Omental fat pad (tissue), 4 donors: ENCODE measurements around the gene ACOX2. TPM values are rescaled to one million over a fixed set of nuclear protein-coding genes. Genes with fewer than 3 reads are reported as not detected.

Experiments
- ATAC-seq: fragments of 150-250 bp; one replicate; pipeline ENCODE4 v1.9.1; 2016; ENCODE audit warnings: mild to moderate bottlenecking, moderate library complexity; ENCODE audit not compliant: low FRiP score
- DNase-seq: peaks from one replicate; pipeline ENCODE4 v3.0.0-alpha.2; 2019; ENCODE audit warnings: low spot score
- total RNA-seq, 4 donors: library from RNA; depleted of rRNA; stranded (reverse); fragments of >200 nt; gene quantifications; one replicate each; pipeline ENCODE4 v1.1.0, GENCODE V29; 2016
- TF ChIP-seq, protein P1 (sequence below), 3 donors: fragments of 450-650 bp; IDR thresholded peaks; one replicate each; pipeline ENCODE4 v1.5.1; 2016 to 2017; ENCODE audit warnings: antibody characterized with exemption in 3 of 3, mild to moderate bottlenecking in 3 of 3, moderate library complexity in 2 of 3

The ACOX2 gene
- total RNA-seq, 4 donors from 2014 or later: 10.4 to 26.8 (median 15.3) TPM

DNA sequence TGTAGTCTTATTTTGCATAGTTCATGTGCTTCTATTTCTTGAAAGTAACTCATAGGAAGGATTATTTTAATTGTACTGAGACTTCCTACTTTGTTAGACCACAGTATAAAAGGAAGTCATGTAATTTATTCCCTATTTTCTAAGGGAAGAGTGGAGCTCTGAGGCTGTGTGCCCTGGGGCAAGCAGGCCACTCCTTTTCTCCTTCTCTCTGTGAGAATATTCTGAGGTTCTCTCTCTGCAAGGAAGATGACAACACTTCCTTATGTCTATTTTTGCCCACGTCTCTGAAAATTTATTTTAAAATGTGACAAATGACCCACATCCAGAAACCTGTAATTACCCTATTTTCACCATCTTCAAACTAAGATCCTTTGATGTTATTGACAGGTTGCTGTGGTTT is 34.1 kb downstream of the ACOX2 start:
- TF ChIP-seq, protein P1, sequence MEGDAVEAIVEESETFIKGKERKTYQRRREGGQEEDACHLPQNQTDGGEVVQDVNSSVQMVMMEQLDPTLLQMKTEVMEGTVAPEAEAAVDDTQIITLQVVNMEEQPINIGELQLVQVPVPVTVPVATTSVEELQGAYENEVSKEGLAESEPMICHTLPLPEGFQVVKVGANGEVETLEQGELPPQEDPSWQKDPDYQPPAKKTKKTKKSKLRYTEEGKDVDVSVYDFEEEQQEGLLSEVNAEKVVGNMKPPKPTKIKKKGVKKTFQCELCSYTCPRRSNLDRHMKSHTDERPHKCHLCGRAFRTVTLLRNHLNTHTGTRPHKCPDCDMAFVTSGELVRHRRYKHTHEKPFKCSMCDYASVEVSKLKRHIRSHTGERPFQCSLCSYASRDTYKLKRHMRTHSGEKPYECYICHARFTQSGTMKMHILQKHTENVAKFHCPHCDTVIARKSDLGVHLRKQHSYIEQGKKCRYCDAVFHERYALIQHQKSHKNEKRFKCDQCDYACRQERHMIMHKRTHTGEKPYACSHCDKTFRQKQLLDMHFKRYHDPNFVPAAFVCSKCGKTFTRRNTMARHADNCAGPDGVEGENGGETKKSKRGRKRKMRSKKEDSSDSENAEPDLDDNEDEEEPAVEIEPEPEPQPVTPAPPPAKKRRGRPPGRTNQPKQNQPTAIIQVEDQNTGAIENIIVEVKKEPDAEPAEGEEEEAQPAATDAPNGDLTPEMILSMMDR (IDR thresholded peaks at IDR 0.05): no peak
- ATAC-seq (no peak), DNase-seq (no peak)

DNA sequence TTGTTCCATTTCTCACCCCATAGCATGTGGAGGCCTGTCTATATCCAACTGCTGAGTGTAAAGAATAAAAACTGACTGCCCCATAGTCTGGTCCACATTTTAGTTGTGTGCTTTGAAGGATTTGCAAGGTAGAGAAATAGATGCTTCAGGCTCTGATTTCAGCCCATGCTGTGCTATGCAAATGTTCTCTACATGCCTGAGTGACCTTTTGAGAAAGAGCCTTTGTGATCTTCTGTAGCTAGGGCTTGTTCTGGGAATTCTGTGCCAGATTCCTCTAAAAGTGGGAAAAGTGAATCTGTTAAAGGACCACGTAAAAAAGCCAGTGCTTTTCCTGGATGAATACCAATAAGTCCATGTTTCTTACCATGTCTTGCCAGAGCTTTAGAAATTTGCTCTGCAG is 39.9 kb downstream of the ACOX2 start:
- ATAC-seq (no peak), DNase-seq (no peak)
- TF ChIP-seq, protein P1 (IDR thresholded peaks at IDR 0.05): no peak

DNA sequence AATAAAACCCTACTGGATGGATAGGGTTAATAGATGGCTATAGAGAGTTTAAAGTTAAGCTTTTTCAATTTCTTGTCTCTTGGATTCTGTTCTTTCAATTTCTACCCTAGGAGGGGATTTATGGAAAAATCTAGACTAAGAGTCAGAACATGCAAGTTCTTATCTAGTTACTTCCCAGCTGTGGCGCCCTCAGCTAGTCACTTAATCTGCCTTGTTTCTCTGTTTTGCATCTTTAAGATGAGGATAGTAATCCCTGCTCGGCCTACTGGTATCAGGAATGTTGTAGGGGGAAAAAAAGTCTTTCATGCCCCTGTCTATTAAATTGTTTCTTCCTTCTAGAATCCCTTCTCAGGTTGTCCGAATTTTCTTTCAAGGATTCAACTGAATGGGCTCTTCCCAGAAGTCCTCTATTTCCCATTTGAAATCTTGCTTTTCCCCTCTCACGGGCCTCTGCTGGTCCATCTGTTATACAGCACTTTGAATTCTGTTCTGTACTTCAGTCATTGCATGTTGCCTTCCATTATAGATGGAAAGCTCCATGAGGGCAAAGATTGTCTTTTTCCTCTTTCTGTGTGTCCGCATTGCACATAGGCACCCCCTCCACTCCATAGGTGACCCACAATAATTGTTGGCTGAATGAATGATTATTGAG is 40.7 kb downstream of the ACOX2 start:
- ATAC-seq (no peak), DNase-seq (no peak)
- TF ChIP-seq, protein P1 (IDR thresholded peaks at IDR 0.05): no peak

DNA sequence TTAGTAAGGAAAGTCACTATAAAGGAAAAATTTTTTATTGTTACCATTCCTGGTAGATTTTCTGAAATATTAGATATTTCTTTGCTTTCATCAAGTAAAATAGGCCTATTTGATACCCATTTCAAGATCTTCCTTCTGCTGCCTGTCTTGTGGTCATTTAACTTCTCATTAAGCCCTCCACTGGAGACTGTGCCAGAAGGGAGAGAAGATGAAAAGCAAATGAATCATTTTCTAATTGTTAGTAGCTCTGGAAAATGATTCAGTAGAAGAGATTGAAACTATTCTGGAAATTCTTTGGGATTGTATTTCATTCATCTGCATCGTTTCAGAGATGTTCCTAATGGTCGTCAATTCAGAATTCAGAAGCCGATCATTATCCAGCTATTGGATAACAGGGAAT is 41.9 kb downstream of the ACOX2 start:
- TF ChIP-seq, protein P1 (IDR thresholded peaks at IDR 0.05): no peak
- ATAC-seq (no peak), DNase-seq (no peak)

DNA sequence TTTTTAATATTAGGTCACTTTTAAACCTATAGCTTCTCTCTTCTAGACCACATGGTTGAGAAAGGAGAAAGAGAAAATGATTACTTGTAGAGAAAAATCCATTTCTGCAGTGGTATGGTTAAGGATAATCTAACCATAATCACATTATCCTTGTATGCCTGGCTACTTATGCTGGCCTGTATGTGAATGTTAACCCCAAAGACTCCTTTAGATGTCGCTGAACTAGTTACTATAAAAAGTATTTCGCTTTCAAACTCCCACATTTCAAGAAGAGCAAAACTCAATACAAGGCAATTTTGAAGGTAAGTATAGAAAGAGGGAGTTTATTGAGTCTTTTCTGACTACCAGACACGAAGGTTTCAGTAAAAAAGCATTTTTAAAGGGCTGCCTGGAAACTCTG is 42.9 kb downstream of the ACOX2 start:
- ATAC-seq: no peak
- DNase-seq: no peak
- TF ChIP-seq, protein P1 (IDR thresholded peaks at IDR 0.05): no peak

DNA sequence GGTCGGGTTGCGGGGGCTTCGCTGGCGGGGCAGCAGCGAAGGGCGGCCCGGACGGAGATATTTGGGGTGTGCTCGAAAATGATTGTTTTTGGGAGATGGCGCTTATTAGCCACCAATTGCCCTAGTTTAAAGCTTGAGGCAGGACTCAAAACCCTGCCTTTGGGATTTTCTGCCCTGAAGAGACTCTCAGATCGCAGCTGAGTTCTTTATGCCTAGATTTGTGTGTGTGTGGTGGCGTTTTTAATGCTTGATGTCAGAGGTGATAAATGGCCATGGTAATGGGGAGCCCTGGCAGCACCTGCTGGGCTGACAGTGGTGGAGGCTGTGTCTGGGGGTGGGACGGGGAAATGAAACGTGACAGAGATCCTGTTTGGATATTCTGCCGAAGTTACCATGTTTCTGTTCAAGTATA is 44.5 kb downstream of the ACOX2 start:
- ATAC-seq (no peak), DNase-seq (no peak)
- TF ChIP-seq, protein P1 (IDR thresholded peaks at IDR 0.05): no peak
